Naive thymus-derived CD4-positive, alpha-beta T cell (primary cell): ENCODE results near the gene POLR3B. TPM values are rescaled to one million over a fixed set of nuclear protein-coding genes. Genes with fewer than 3 reads are reported as not detected.
A peak's percentile ranks its signal among the peaks of the same experiment; 100 is the strongest.
"Not testable (repeated sequence)": the region's sequence is repeated elsewhere in the genome, so short reads cannot be mapped to it uniquely, and the experiment has no call there.

Experiments
- ATAC-seq: fragments of 150-1000 bp; cut with Tn5 transposase; 2 replicates; pipeline ENCODE4 v1.10.0; 2021; ENCODE audit warnings: mild to moderate bottlenecking, moderate library complexity
- CTCF ChIA-PET: fragments of 350-600 bp; sonication (Branson Sonifier 250); formaldehyde crosslinking; loops from one replicate; lab custom pipeline; 2021; ENCODE audit warnings: antibody characterized with exemption; lab: Charles Lee
- POLR2A ChIA-PET: fragments of 350-600 bp; sonication (Branson Sonifier 250); formaldehyde crosslinking; loops from one replicate; lab custom pipeline; 2021; ENCODE audit warnings: antibody characterized with exemption, inconsistent platforms; lab: Charles Lee
- DNase-seq, 9 donors: peaks; one replicate each; pipeline versions ENCODE4 v3.0.0 to v3.0.0-alpha.2; 2020 to 2022; ENCODE audit warnings: mixed read lengths in 1 of 9
- H3K27ac ChIP-seq: one replicate; pipeline ENCODE4 v1.7.0; 2013; ENCODE audit warnings: mild to moderate bottlenecking, low read depth, low read length, moderate library complexity
- H3K27me3 ChIP-seq, 2 donors: one replicate each; pipeline ENCODE4 v1.7.0; 2013; ENCODE audit warnings: low read length in 2 of 2, mild to moderate bottlenecking in 2 of 2, moderate library complexity in 2 of 2; ENCODE audit not compliant: control insufficient read depth in 2 of 2, insufficient read depth in 2 of 2
- H3K36me3 ChIP-seq, 3 experiments: 1 replicate in 2 of 3; 2 replicates in 1 of 3; pipeline ENCODE4 v1.7.0; 2013; ENCODE audit warnings: low read length in 3 of 3, mild to moderate bottlenecking in 3 of 3, moderate library complexity in 1 of 3; ENCODE audit not compliant: insufficient read depth in 3 of 3, control insufficient read depth in 2 of 3
- H3K4me1 ChIP-seq, 2 donors: one replicate each; pipeline ENCODE4 v1.7.0; 2013; ENCODE audit warnings: low read length in 2 of 2, mild to moderate bottlenecking in 2 of 2, moderate library complexity in 1 of 2; ENCODE audit not compliant: control insufficient read depth in 2 of 2, insufficient read depth in 2 of 2
- H3K4me3 ChIP-seq: 2 replicates; pipeline ENCODE4 v1.7.0; 2013; ENCODE audit warnings: mild to moderate bottlenecking, low read length
- H3K9me3 ChIP-seq, 3 experiments: 1 replicate in 2 of 3; 2 replicates in 1 of 3; pipeline ENCODE4 v1.7.0; 2013; ENCODE audit warnings: low read length in 3 of 3; ENCODE audit not compliant: control insufficient read depth in 2 of 3
- H3K27ac Mint-ChIP-seq, 9 donors: one replicate each; pipeline ENCODE4 v1.8.0; 2020 to 2022; ENCODE audit warnings: mixed read lengths in 9 of 9, mild to moderate bottlenecking in 8 of 9, moderate library complexity in 5 of 9, inconsistent platforms in 2 of 9
- H3K27me3 Mint-ChIP-seq, 5 donors: one replicate each; pipeline ENCODE4 v1.8.0; 2021 to 2022; ENCODE audit warnings: mixed read lengths in 5 of 5, mild to moderate bottlenecking in 1 of 5
- H3K36me3 Mint-ChIP-seq, 5 donors: one replicate each; pipeline ENCODE4 v1.8.0; 2020 to 2022; ENCODE audit warnings: mixed read lengths in 5 of 5, mild to moderate bottlenecking in 3 of 5, inconsistent platforms in 1 of 5
- H3K4me1 Mint-ChIP-seq, 7 donors: one replicate each; pipeline ENCODE4 v1.8.0; 2020 to 2022; ENCODE audit warnings: mixed read lengths in 7 of 7, mild to moderate bottlenecking in 3 of 7, inconsistent platforms in 1 of 7
- H3K4me3 Mint-ChIP-seq, 10 donors: one replicate each; pipeline ENCODE4 v1.8.0; 2020 to 2022; ENCODE audit warnings: mild to moderate bottlenecking in 10 of 10, mixed read lengths in 10 of 10, moderate library complexity in 6 of 10, inconsistent platforms in 2 of 10
- H3K9me3 Mint-ChIP-seq, 11 donors: one replicate each; pipeline ENCODE4 v1.8.0; 2020 to 2022; ENCODE audit warnings: mixed read lengths in 11 of 11, mild to moderate bottlenecking in 4 of 11, inconsistent platforms in 1 of 11, moderate library complexity in 1 of 11
- intact Hi-C, 2 donors: fragments of 100-400 bp; cut with micrococcal nuclease; formaldehyde crosslinking; loops; one replicate each; pipeline ENCODE4 v1.15.1; 2023
- polyA plus RNA-seq, 2 donors: library from polyadenylated mRNA; unstranded; fragments of 300-500 nt; fragmentation: Illumina TruSeq; gene quantifications; one replicate each; pipeline ENCODE4 v1.2.3, GENCODE V29; 2021
- total RNA-seq, 6 experiments: library from RNA in 5 of 6; stranded (reverse) in 5 of 6; gene quantifications; 1 replicate in 5 of 6; 2 replicates in 1 of 6; pipeline ENCODE4 v1.2.3 and lab custom pipeline; 2021 to 2026

POLR3B gene
- total and polyA plus RNA-seq, 7 experiments from 2014 or later: 4.7 to 8.7 (median 6.8) TPM

DNA sequence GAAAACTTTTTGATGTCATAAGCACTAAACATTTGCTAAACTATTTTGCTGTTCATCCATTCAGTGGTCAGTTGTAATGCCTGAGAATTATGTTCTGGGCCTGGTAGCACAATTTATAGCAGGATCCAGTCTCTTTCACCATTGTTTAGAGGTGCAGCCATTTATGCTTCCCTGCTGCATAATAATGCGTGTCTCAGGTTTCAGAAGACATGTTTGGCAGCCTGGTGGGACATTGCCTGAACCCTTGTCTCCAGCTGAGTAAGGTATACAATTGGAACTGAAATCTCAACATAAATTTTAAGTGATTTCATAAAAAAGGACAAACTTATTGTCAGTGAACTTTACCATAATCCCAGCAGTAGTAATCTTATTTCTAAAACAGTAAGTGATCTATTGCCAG is 94.8 kb downstream of the POLR3B start:
- no peak for ATAC-seq
- Histone ChIP-seq H3K27me3 (no peaks in the 10 kb centered on the region), H3K9me3 (no peaks in the 10 kb centered on the region), H3K36me3 (peaks cover 0 to 4% (median 0%) of the 10 kb centered on the region in 3 experiments), H3K4me3 (no peak overlapping the region), H3K27ac (no peak overlapping the region), H3K4me1 (no peaks in the 10 kb centered on the region)
- Mint-ChIP-seq H3K9me3 (no peaks in the 10 kb centered on the region), H3K4me3 (no peak overlapping the region), H3K4me1 (peaks cover 0 to 3% (median 0%) of the 10 kb centered on the region in 7 donors), H3K27me3 (no peaks in the 10 kb centered on the region), H3K36me3 (peaks cover 0 to 51% (median 32%) of the 10 kb centered on the region in 5 donors), H3K27ac (no peak overlapping the region)
- CTCF ChIA-PET: no interaction called here
- intact Hi-C loops: loop anchor here in 1 of 2 donors (5.0 kb wide), 1 partner anchor 390 kb away; no protein-coding TSS in a partner anchor
- no peak for DNase-seq
- POLR2A ChIA-PET: no interaction called here

DNA sequence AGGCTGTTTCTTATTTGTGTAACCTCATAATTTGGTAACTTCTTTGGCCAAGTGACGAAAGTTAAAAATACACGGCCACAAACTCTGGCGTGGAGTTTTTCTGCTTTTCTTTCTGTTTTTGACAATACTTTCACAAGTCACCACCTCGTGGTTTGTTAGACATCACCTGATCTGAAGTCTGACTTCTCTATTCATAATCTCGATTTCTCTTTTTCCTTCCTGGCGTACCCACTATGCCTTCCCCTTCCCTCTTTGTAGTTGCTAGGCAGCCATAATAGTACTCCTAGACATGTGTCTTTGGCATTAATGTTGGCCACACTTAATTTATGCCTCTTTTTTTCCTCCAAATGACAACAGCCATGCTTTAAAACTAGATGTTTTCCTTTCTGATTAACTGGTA is 97.6 kb downstream of the POLR3B start:
- ChIA-PET POLR2A (no interaction called here), CTCF (no interaction called here)
- Mint-ChIP-seq H3K27ac (no peak overlapping the region), H3K36me3 (peaks cover 4 to 59% (median 29%) of the 10 kb centered on the region in 5 donors), H3K27me3 (no peaks in the 10 kb centered on the region), H3K4me1 (peaks cover 0 to 6% (median 0%) of the 10 kb centered on the region in 7 donors), H3K4me3 (no peak overlapping the region), H3K9me3 (no peaks in the 10 kb centered on the region)
- H3K27ac ChIP-seq: no peak overlapping the region
- peaks cover 0 to 15% (median 0%) of the 10 kb centered on the region in 3 experiments for H3K36me3 ChIP-seq
- H3K4me3 ChIP-seq: no peak overlapping the region
- no peaks in the 10 kb centered on the region for H3K4me1 ChIP-seq
- peak; percentile 41 for ATAC-seq
- H3K9me3 ChIP-seq: no peaks in the 10 kb centered on the region
- no peak for DNase-seq
- intact Hi-C loops: no loop called here
- H3K27me3 ChIP-seq: no peaks in the 10 kb centered on the region

- Mint-ChIP-seq H3K4me1 (peaks cover 2 to 15% (median 15%) of the 10 kb centered on the region in 7 donors), H3K9me3 (no peaks in the 10 kb centered on the region), H3K4me3 (no peak overlapping the region), H3K36me3 (peaks cover 4 to 85% (median 48%) of the 10 kb centered on the region in 5 donors), H3K27ac (peak overlapping the region in 1 of 9 donors; percentile 14), H3K27me3 (no peaks in the 10 kb centered on the region)
- DNase-seq (no peak), ATAC-seq (no peak)
- CTCF ChIA-PET: no interaction called here
- H3K4me1 ChIP-seq: peaks cover 0 to 5% of the 10 kb centered on the region in 2 donors
- H3K9me3 ChIP-seq: no peaks in the 10 kb centered on the region
- POLR2A ChIA-PET: interaction anchor here (0.5 kb wide), 1 partner anchor 788 kb away, joined by 4 read pairs; no protein-coding TSS in a partner anchor
- intact Hi-C loops: no loop called here
- no peaks in the 10 kb centered on the region for H3K27me3 ChIP-seq
- H3K27ac ChIP-seq: no peak overlapping the region
- no peak overlapping the region for H3K4me3 ChIP-seq
- H3K36me3 ChIP-seq: peaks cover 0 to 30% (median 0%) of the 10 kb centered on the region in 3 experiments
Measured at GRCh38 chr12:106459124-106459523, 101.6 kb downstream of the POLR3B start.

DNA sequence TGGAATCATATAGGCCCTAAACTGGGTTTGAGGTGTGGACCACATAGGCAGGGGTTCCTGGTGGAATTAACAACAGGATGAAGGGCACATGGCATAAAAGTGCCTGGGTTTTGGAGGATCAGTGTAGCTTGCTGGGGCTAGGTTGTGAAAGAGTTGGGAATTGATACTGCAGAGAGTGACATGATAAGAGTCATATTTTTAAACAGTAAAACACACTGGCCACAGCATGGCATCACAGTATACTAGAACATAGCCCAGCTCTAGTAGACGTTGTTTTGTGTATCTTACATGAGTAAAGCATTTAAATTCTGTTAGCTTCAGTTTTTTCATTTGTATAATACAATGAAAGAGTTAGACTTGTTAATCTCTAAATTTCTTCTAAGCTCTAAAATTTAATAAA is 102.0 kb downstream of the POLR3B start:
- Histone ChIP-seq H3K36me3 (peaks cover 0 to 30% (median 0%) of the 10 kb centered on the region in 3 experiments), H3K9me3 (no peaks in the 10 kb centered on the region), H3K4me3 (no peak overlapping the region), H3K4me1 (peaks cover 0 to 5% of the 10 kb centered on the region in 2 donors), H3K27me3 (no peaks in the 10 kb centered on the region), H3K27ac (no peak overlapping the region)
- H3K36me3 Mint-ChIP-seq: peaks cover 4 to 87% (median 51%) of the 10 kb centered on the region in 5 donors
- CTCF ChIA-PET: no interaction called here
- H3K4me3 Mint-ChIP-seq: no peak overlapping the region
- DNase-seq: no peak
- no peak overlapping the region for H3K27ac Mint-ChIP-seq
- no peak for ATAC-seq
- no peaks in the 10 kb centered on the region for H3K9me3 Mint-ChIP-seq
- POLR2A ChIA-PET: interaction anchor here (0.5 kb wide), 1 partner anchor 788 kb away, joined by 4 read pairs; no protein-coding TSS in a partner anchor
- no peaks in the 10 kb centered on the region for H3K27me3 Mint-ChIP-seq
- intact Hi-C loops: no loop called here
- H3K4me1 Mint-ChIP-seq: peaks cover 2 to 15% (median 15%) of the 10 kb centered on the region in 7 donors

DNA sequence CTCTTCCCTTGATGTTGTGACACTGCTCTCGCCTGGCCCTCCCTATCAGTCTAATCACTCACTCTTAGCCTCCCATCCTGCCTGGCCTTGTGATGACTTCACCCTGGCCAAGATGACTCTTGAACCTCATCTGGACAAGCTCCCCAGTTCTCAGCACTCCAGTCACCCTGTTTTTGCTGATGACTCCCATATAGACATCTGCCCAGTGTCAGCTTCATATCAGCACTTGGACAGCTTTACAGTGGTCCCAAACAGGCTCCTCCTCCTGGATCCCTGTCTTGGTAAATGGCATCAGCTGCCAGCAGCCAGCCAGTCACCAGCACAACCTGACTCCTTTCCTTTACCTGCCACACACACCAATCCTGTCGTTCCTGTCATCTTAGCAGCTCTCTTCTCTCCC is 104.2 kb downstream of the POLR3B start:
- Histone ChIP-seq H3K27me3 (no peaks in the 10 kb centered on the region), H3K36me3 (peaks cover 0 to 30% (median 0%) of the 10 kb centered on the region in 3 experiments), H3K27ac (no peak overlapping the region), H3K4me1 (peaks cover 0 to 5% of the 10 kb centered on the region in 2 donors), H3K9me3 (no peaks in the 10 kb centered on the region), H3K4me3 (no peak overlapping the region)
- Mint-ChIP-seq H3K9me3 (peaks cover 0 to 11% (median 0%) of the 10 kb centered on the region in 11 donors), H3K4me3 (no peak overlapping the region), H3K27ac (peak overlapping the region in 5 of 9 donors; percentile 3 to 43 (median 13)), H3K36me3 (peaks cover 4 to 85% (median 57%) of the 10 kb centered on the region in 5 donors), H3K4me1 (peaks cover 2 to 15% (median 15%) of the 10 kb centered on the region in 7 donors), H3K27me3 (no peaks in the 10 kb centered on the region)
- ChIA-PET CTCF (no interaction called here), POLR2A (no interaction called here)
- ATAC-seq (no peak), DNase-seq (no peak)
- intact Hi-C loops: no loop called here

- H3K4me1 ChIP-seq, ATAC-seq, CTCF ChIA-PET, DNase-seq, POLR2A ChIA-PET, H3K27me3 Mint-ChIP-seq, H3K27ac Mint-ChIP-seq, H3K4me3 Mint-ChIP-seq, H3K27ac ChIP-seq, H3K4me3 ChIP-seq, H3K9me3 ChIP-seq, H3K27me3 ChIP-seq, intact Hi-C loops: not testable (repeated sequence)
- Mint-ChIP-seq H3K36me3 (peaks cover 11 to 93% (median 84%) of the 10 kb centered on the region in 5 donors), H3K4me1 (peaks cover 0 to 20% (median 15%) of the 10 kb centered on the region in 7 donors), H3K9me3 (peaks cover 0 to 21% (median 9%) of the 10 kb centered on the region in 11 donors)
- H3K36me3 ChIP-seq: peaks cover 0 to 12% (median 0%) of the 10 kb centered on the region in 3 experiments
Measured at GRCh38 chr12:106465605-106466004, 108.1 kb downstream of the POLR3B start.

- H3K36me3 ChIP-seq, H3K27ac ChIP-seq, intact Hi-C loops, H3K4me1 Mint-ChIP-seq, H3K27me3 ChIP-seq, H3K9me3 ChIP-seq, POLR2A ChIA-PET, H3K9me3 Mint-ChIP-seq, H3K4me3 Mint-ChIP-seq, H3K4me1 ChIP-seq, H3K27me3 Mint-ChIP-seq, H3K27ac Mint-ChIP-seq, DNase-seq, H3K4me3 ChIP-seq, CTCF ChIA-PET, ATAC-seq: not testable (repeated sequence)
- peaks cover 5 to 25% (median 20%) of the 10 kb centered on the region in 5 donors for H3K36me3 Mint-ChIP-seq
Measured at GRCh38 chr12:106475662-106476061, 118.1 kb downstream of the POLR3B start.
